Stimulated activated CD4-positive, alpha-beta T cell treated with anti-CD3 and anti-CD28 coated beads, Interleukin-2, amount 100 ng/mL, for 4 hours (primary cell): ENCODE measurements around the gene PPP2CA.

Source experiments
- DNase-seq: peaks from one replicate; pipeline ENCODE4 v3.0.0-alpha.2; 2020; ENCODE audit warnings: low read depth

PPP2CA gene

DNA sequence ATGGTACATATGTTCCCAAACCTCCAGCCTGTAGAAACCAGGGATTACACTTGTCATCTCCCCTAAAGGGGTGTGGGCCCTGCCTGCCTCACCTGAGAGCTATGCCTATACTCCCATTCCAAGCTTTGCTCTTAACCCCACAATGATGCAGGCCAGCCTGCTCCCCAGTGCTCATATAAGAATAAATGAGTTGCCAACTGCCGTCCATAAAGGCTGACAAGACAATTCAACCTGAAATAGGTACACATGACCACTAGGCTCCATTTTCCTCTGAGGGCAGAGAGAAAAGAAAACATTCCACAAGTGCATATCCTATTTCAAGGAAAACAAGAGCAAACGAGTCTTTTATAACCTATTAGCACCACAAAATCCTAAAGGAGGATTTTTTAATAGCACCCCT is 77.6 kb downstream of the PPP2CA start:
- DNase-seq, result no peak

DNA sequence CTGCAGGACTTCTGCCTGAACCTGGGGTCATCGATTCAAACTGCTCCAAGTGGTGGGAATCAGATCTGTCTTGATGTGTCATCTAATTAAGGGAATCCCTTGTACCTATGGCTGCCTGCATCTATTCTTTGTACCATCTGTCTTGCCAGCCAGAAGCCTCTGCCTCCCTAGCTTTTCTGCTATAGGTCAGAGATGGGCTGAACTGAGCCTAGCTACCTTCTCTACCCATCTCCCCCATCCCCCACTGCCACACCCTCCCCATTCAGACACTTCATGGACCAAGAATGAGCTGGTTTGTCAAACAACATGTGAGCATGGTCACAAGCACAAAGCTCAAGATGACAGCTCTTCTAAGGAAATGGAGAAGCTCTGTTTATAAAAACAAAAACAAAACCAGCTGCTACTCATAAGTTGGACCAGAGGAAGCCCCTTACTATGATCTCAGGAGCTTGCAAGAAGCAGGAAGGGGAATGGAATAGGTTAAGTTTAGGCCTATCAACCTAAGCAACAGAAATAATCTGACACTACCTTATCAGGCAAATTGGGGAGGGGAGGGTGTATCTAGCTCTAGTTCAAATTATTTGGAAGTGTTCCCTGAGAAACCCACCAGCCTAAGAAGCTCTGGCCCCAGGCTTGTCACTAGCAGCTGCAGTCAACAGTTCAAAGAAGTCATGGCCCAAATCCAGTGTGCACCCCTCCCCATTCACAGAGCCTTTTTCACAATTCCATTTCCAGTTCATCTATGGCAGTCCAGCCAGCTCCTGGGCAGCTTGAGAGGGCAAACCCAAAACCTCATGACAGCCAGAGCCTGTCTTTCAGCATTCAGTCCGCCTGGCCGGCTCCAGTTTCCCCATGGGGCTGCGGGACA is 79.0 kb downstream of the PPP2CA start:
- DNase-seq, result no peak

DNA sequence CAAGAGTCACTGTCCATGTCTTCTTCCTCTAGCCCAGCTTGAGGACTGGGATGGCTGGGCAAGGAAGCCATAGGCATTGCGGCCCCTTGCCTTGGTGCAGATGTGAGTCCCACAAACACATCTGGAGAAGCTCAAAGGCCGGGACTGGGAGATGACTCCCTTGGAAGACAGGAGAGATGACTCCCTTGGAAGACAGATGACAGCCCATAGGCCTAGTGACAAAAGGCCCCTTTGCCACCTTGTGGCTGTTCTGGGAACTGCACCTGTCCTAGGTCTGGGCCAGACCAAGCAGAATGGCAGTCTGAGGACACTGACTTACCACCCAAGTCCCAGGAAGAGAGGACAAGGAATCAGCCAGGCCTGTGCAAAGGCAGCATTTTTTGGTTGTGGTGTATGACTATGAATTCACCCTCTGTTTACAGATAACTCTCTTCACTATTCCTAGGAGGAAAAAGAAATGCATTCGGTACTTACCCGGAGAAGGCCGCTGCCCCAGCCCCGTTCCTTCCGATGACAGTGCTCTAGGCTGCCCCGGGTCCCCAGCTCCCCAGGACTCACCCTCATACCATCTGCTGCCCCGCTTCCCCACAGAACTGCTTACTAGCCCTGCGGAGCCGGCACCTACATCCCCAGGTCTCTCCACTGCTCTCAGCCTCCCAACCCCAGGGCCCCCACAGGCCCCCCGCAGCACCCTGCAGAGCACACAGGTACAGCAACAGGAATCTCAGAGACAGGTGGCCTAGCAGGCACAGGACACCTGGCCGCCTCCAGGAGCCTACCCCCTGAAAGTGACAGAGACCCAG is 79.9 kb downstream of the PPP2CA start:
- DNase-seq, result peak; percentile 75

DNA sequence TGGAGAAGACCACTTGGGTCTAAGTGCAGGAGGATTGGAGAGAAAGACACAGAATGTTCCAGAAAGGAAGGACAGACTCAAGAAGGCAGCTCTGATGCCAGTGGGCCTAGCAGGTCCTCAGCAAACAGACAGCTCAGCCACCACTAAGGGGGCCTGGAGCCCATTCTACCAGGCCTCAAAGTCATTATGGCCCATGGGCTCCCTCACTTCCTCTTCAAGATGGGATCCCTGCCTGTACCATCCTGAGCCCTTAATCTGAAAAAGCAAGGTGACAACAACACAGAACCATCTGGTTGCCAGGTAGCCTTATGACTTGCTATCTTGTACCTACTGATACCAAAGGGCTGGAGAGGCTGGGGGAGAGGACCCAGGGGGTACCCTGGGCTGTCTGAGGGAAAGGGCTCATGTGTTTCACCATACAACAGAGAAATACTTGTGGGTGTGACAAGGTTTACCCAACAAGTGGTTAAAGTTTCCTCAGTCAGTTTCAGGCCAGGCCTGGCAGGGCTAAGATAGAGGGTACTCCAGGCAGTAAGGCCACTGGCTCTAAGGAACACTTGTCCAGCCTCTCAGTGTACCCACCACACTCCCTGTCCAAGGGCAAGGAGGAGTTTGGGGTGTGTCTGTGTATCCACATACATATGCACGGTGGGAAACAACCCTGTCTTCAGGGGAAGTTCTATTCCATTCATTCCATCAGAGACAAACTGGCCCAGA is 80.7 kb downstream of the PPP2CA start:
- no peak for DNase-seq
